ENCODE data around the gene LZTS3. TPM values are rescaled to one million over a fixed set of nuclear protein-coding genes. Genes with fewer than 3 reads are reported as not detected.

LZTS3 gene
- polyA plus RNA-seq, 1 of the 3 experiments (the other 2 are of a cell fraction), result 11.9 TPM

GRCh38 chr20:3134151-3134550 is 39.2 kb downstream of the LZTS3 start:
- no peak overlapping the region for H3K9ac ChIP-seq
- no peaks in the 10 kb centered on the region for H3K27me3 ChIP-seq (ENCODE audit: insufficient read depth)
- H3F3A ChIP-seq (replicated peaks; ENCODE audit: insufficient read depth), result peaks cover 12% of the 10 kb centered on the region
- H4K20me1 ChIP-seq (ENCODE audit: insufficient read depth), result peaks cover 7% of the 10 kb centered on the region
- no peak overlapping the region for H3K4me3 ChIP-seq (ENCODE audit: low read depth in 2 of 2, low read length in 1 of 2)
- ChIA-PET POLR2A (no interaction called here), CTCF (interaction anchor here (0.8 kb wide), 1 partner anchor 84 kb away, joined by 3 read pairs; no protein-coding TSS in a partner anchor)
- TF ChIP-seq RCOR1 (IDR thresholded peaks at IDR 0.05; ENCODE audit: low read length) (no peak), USF1 (IDR thresholded peaks at IDR 0.05; ENCODE audit: borderline replicate concordance, low read depth) (no peak), REST (IDR thresholded peaks at IDR 0.05; ENCODE audit: low read depth, low read length) (no peak), FOXM1 (IDR thresholded peaks at IDR 0.05; ENCODE audit: low read depth) (no peak)
- H3K79me2 ChIP-seq (ENCODE audit: insufficient read depth), result peaks cover 66% of the 10 kb centered on the region
- WGBS (ENCODE audit: low lambda C conversion rate), result 90% methylated on average over 3 of the region's 3 CpGs
- no peaks in the 10 kb centered on the region for H3K36me3 ChIP-seq (replicated peaks in 1 of 2; ENCODE audit: control insufficient read depth in 1 of 2, insufficient read depth in 2 of 2, low read length in 1 of 2)
- no peaks in the 10 kb centered on the region for H3K9me2 ChIP-seq
- H3K9me3 ChIP-seq, result no peaks in the 10 kb centered on the region
- H3K4me2 ChIP-seq, result no peak overlapping the region
- no peak for DNase-seq
- H3K27ac ChIP-seq (ENCODE audit: low read depth in 2 of 2, low read length in 1 of 2), result no peak overlapping the region
- H3K4me1 ChIP-seq (ENCODE audit: control insufficient read depth in 1 of 2, insufficient read depth in 2 of 2, low read depth in 1 of 2, low read length in 1 of 2), result peaks cover 0 to 2% of the 10 kb centered on the region in 2 experiments; a peak in 1 of 4 replicates
- H2AFZ ChIP-seq (ENCODE audit: low read depth), result no peak overlapping the region

- Histone ChIP-seq H3K4me3 (ENCODE audit: low read depth in 2 of 2, low read length in 1 of 2) (no peak overlapping the region), H3K79me2 (ENCODE audit: insufficient read depth) (peaks cover 65% of the 10 kb centered on the region), H3K9me2 (no peaks in the 10 kb centered on the region), H3K4me2 (no peak overlapping the region), H3K9ac (no peak overlapping the region), H3K4me1 (ENCODE audit: control insufficient read depth in 1 of 2, insufficient read depth in 2 of 2, low read depth in 1 of 2, low read length in 1 of 2) (peaks cover 0 to 5% of the 10 kb centered on the region in 2 experiments; a peak in 1 of 4 replicates), H3K27me3 (ENCODE audit: insufficient read depth) (no peaks in the 10 kb centered on the region), H3K36me3 (replicated peaks in 1 of 2; ENCODE audit: control insufficient read depth in 1 of 2, insufficient read depth in 2 of 2, low read length in 1 of 2) (no peaks in the 10 kb centered on the region), H2AFZ (ENCODE audit: low read depth) (no peak overlapping the region), H3K27ac (ENCODE audit: low read depth in 2 of 2, low read length in 1 of 2) (no peak overlapping the region), H3K9me3 (no peaks in the 10 kb centered on the region), H3F3A (replicated peaks; ENCODE audit: insufficient read depth) (peaks cover 7% of the 10 kb centered on the region), H4K20me1 (ENCODE audit: insufficient read depth) (peaks cover 7% of the 10 kb centered on the region)
- DNase-seq, result no peak
- no peak for TF ChIP-seq NRF1 (IDR thresholded peaks at IDR 0.05; ENCODE audit: low read depth, low read length)
- TF ChIP-seq SIN3A (IDR thresholded peaks at IDR 0.05; ENCODE audit: borderline replicate concordance, low read depth, low read length), result no peak
- no peak for TF ChIP-seq EP300 (IDR thresholded peaks at IDR 0.05; ENCODE audit: borderline replicate concordance in 1 of 2, low read depth in 1 of 2, low read length in 1 of 2)
- no peak for TF ChIP-seq FOXJ3 (CRISPR knock-in tag; IDR thresholded peaks at IDR 0.05)
- no peak for TF ChIP-seq POLR2AphosphoS5 (IDR thresholded peaks at IDR 0.05; ENCODE audit: low read depth, low read length)
- no peak for TF ChIP-seq MEF2A (IDR thresholded peaks at IDR 0.05; ENCODE audit: borderline replicate concordance, low read depth)
- ChIA-PET CTCF (no interaction called here), POLR2A (no interaction called here)
- 98% methylated on average over 2 of the region's 2 CpGs for WGBS (ENCODE audit: low lambda C conversion rate)
These were observed 40.2 kb downstream of the LZTS3 start for GRCh38 chr20:3133155-3133554.

All from SK-N-SH (cell line).